ENCODE results near the gene DMBT1.

GRCh38 chr10:122688293-122688989 is 127.9 kb downstream of the DMBT1 start:
- no peak for TF ChIP-seq ZSCAN18 (CRISPR knock-in tag; IDR thresholded peaks at IDR 0.05)
- TF ChIP-seq ELF4 (CRISPR knock-in tag; IDR thresholded peaks at IDR 0.05; ENCODE audit: low read depth) = no peak
- TF ChIP-seq PRDM15 (CRISPR knock-in tag; IDR thresholded peaks at IDR 0.05) = no peak
- TF ChIP-seq CTCF (IDR thresholded peaks at IDR 0.05) = no peak
- no peak for TF ChIP-seq ATF1 (CRISPR knock-in tag; IDR thresholded peaks at IDR 0.05)
